HS-5 (cell line): ENCODE results near the gene KIF1C.
"Not testable (repeated sequence)": the region's sequence is repeated elsewhere in the genome, so short reads cannot be mapped to it uniquely, and the experiment has no call there.

Experiments used
- DNase-seq: peaks from one replicate; pipeline ENCODE4 v3.0.0-alpha.2; 2012; ENCODE audit warnings: low read depth

The KIF1C gene

DNA sequence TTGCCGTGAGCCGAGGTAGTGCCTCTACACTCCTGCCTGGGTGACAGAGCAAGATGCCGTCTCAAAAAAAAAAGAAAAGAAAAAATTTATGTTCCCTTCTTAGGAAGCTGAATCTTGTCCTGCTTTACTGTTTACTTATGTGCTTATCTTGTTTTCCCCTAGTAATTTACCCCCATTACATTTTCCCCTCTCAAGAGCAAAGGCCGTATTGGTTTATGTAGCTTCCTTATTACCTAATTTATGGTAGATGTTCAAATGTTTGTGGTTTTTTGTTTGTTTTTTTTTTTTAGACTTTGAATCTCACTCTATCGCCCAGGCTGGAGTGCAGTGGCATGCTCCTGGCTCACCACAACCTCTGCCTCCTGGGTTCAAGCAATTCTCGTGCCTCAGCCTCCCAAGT is 47.7 kb downstream of the KIF1C start:
- DNase-seq = no peak

DNA sequence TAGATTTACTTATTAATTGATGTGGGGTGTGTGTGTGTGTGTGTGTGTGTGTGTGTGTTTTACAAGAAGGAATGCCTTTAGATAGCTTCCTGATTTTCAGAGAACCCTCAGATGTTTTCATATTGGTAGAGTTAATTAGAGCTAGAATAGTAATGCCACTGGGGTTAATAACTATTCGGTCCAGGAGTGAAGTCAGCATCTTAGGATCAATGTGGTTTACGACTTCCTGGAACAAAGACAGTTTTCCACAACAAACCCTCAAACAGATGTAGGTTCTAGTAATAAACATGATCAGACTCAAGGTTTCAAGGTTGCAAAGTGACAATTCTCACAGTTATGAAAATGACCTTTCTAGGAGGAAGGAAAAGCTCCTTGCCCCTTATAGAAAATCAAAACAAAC is 49.7 kb downstream of the KIF1C start:
- DNase-seq = no peak

- DNase-seq = no peak
Observed at GRCh38 chr17:5049314-5049841, 51.6 kb downstream of the KIF1C start.

GRCh38 chr17:5050278-5050677 is 52.5 kb downstream of the KIF1C start:
- no peak for DNase-seq

DNA sequence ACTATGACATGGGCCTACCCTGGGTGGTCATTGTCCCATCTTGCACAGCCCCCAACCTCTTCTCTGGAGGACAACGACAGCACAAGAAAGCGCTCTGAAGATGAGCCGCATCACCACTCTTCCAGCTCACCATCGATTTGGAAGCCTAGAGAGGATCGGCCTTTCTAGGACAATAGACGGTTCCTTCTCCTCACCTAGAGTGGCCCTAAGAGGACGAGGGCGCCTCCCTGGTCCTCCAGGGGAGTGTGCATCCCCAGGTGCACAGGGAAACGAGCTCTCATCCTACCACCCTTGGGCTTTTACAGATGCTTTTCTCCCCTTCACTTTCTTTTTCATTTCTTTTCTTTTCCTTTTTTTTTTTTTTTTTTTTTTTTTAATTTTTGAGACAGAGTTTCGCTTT is 57.8 kb downstream of the KIF1C start:
- DNase-seq = no peak

- DNase-seq = no peak
Observed at GRCh38 chr17:5065227-5065744, 67.5 kb downstream of the KIF1C start.

DNA sequence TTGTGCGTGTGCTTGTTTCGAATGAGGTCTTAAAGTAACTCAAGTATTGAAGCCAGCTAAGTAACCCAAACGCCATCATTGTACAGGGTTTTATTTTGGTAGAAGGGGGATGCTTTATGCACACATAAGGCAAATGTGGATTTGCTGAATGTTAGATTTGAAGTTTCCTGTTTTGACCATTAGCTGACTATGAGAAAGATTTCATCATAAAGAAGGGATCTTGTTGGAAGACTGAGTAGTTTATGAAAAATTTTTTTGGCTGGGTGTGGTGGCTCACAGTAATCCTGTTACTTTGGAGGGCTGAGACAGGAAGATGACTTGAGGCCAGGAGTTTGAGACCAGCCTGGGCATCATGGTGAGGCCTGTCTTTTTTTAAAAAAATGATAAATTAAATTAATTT is 70.5 kb downstream of the KIF1C start:
- DNase-seq = no peak

GRCh38 chr17:5069724-5070123 is 72.0 kb downstream of the KIF1C start:
- DNase-seq = no peak

- not testable (repeated sequence) for DNase-seq
Observed at GRCh38 chr17:5075472-5075871, 77.7 kb downstream of the KIF1C start.

DNA sequence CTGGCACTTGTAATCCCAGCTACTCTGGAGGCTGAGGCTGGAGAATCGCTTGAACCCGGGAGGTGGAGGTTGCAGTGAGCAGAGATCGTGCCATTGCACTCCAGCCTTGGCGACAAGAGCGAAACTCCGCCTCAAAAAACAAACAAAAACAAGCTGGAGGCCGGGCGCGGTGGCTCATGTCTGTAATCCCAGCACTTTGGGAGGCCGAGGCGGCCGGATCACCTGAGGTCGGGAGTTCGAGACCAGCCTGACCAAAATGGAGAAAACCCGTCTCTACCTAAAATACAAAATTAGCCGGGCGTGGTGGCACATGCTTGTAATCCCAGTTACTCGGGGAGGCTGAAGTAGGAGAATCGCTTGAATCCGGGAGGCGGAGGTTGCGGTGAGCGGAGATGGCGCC is 79.5 kb downstream of the KIF1C start:
- not testable (repeated sequence) for DNase-seq

- DNase-seq = no peak
Observed at GRCh38 chr17:5077781-5078105, 80.0 kb downstream of the KIF1C start.
